T-cell (primary cell): ENCODE measurements around the gene CDC20B. TPM values are rescaled to one million over a fixed set of nuclear protein-coding genes. Genes with fewer than 3 reads are reported as not detected.
"Not testable (repeated sequence)": the region's sequence is repeated elsewhere in the genome, so short reads cannot be mapped to it uniquely, and the experiment has no call there.

ENCODE experiments used
- ATAC-seq, 4 experiments: fragments of 200-7000 bp in 3 of 4; fragments of 150-1000 bp in 1 of 4; cut with Tn5 transposase; replicated peaks in 1 of 4; 1 replicate in 3 of 4; 2 replicates in 1 of 4; pipeline ENCODE4 v1.10.0; 2021; ENCODE audit warnings: moderate library complexity in 3 of 4, mild to moderate bottlenecking in 2 of 4, moderate number of reproducible peaks in 1 of 4
- CTCF ChIA-PET, 2 donors: fragments of 300-600 bp; sonication (Branson Sonifier 250); formaldehyde crosslinking; loops; one replicate each; lab custom pipeline; 2022; ENCODE audit warnings: antibody characterized with exemption in 2 of 2; lab: Charles Lee
- POLR2A ChIA-PET, 2 donors: fragments of 300-600 bp; sonication (Branson Sonifier 250); formaldehyde crosslinking; loops; one replicate each; lab custom pipeline; 2022; ENCODE audit warnings: antibody characterized with exemption in 2 of 2; lab: Charles Lee
- DNase-seq, 35 experiments: peaks; one replicate each; pipeline versions ENCODE4 v3.0.0 to v3.0.0-alpha.2; 2013 to 2023
- H3K27ac ChIP-seq: one replicate; pipeline ENCODE4 v1.5.1; 2013; ENCODE audit warnings: low read length
- H3K27me3 ChIP-seq, 2 experiments: replicated peaks in 1 of 2; 1 replicate in 1 of 2; 2 replicates in 1 of 2; pipeline versions ENCODE4 v1.6.1 to v1.7.0; 2013; ENCODE audit warnings: low read length in 1 of 2, mixed read lengths in 1 of 2; ENCODE audit not compliant: control insufficient read depth in 2 of 2, insufficient read depth in 2 of 2; ENCODE audit errors: extremely low read depth in 1 of 2
- H3K36me3 ChIP-seq, 2 donors: 1 replicate in 1 of 2; 2 replicates in 1 of 2; pipeline versions ENCODE4 v1.6.1 to v1.7.0; 2013; ENCODE audit warnings: low read length in 1 of 2; ENCODE audit not compliant: control insufficient read depth in 2 of 2, insufficient read depth in 1 of 2; ENCODE audit errors: extremely low read depth in 1 of 2
- H3K4me1 ChIP-seq, 2 experiments: 1 replicate in 1 of 2; 2 replicates in 1 of 2; pipeline versions ENCODE4 v1.6.1 to v1.7.0; 2013; ENCODE audit warnings: low read length in 2 of 2, mixed read lengths in 1 of 2; ENCODE audit not compliant: insufficient read depth in 2 of 2, control insufficient read depth in 1 of 2; ENCODE audit errors: extremely low read depth in 1 of 2
- H3K4me3 ChIP-seq, 2 donors: 1 replicate in 1 of 2; 2 replicates in 1 of 2; pipeline versions ENCODE4 v1.5.1 to v1.7.0; 2013; ENCODE audit warnings: mild to moderate bottlenecking in 2 of 2, low read length in 1 of 2, moderate library complexity in 1 of 2; ENCODE audit not compliant: control insufficient read depth in 1 of 2; ENCODE audit errors: extremely low read depth in 1 of 2
- H3K9me3 ChIP-seq: 2 replicates; pipeline ENCODE4 v1.7.0; 2013
- H3K27ac Mint-ChIP-seq, 2 donors: one replicate each; pipeline ENCODE4 v1.8.0; 2020 to 2021; ENCODE audit warnings: mild to moderate bottlenecking in 2 of 2, mixed read lengths in 2 of 2
- H3K27me3 Mint-ChIP-seq, 2 donors: one replicate each; pipeline ENCODE4 v1.8.0; 2021 to 2022; ENCODE audit warnings: mixed read lengths in 2 of 2
- H3K36me3 Mint-ChIP-seq: one replicate; pipeline ENCODE4 v1.8.0; 2021; ENCODE audit warnings: mixed read lengths
- H3K4me1 Mint-ChIP-seq, 3 donors: one replicate each; pipeline ENCODE4 v1.8.0; 2020 to 2022; ENCODE audit warnings: mixed read lengths in 3 of 3, mild to moderate bottlenecking in 1 of 3
- H3K4me3 Mint-ChIP-seq, 3 donors: one replicate each; pipeline ENCODE4 v1.8.0; 2020 to 2022; ENCODE audit warnings: mild to moderate bottlenecking in 3 of 3, mixed read lengths in 3 of 3, moderate library complexity in 3 of 3
- H3K9me3 Mint-ChIP-seq, 3 donors: one replicate each; pipeline ENCODE4 v1.8.0; 2020 to 2022; ENCODE audit warnings: mixed read lengths in 3 of 3
- WGBS: methylation state at CpG from one replicate; pipeline ENCODE4 v1.1.5; 2013; ENCODE audit warnings: missing lambda C conversion rate; ENCODE audit not compliant: insufficient coverage; 5-methylcytosine and 5-hydroxymethylcytosine counted together
- total RNA-seq, 35 experiments: library from RNA in 6 of 35; stranded (reverse) in 6 of 35; fragments of 120-200 nt in 1 of 35; gene quantifications; one replicate each; pipeline versions ENCODE4 v1.2.1 to v1.2.4 and lab custom pipeline; 2013 to 2026

The CDC20B gene
- total RNA-seq, 5 donors from 2014 or later (not counting 1 experiment from before 2014, with no cell fraction given), result not detected

DNA sequence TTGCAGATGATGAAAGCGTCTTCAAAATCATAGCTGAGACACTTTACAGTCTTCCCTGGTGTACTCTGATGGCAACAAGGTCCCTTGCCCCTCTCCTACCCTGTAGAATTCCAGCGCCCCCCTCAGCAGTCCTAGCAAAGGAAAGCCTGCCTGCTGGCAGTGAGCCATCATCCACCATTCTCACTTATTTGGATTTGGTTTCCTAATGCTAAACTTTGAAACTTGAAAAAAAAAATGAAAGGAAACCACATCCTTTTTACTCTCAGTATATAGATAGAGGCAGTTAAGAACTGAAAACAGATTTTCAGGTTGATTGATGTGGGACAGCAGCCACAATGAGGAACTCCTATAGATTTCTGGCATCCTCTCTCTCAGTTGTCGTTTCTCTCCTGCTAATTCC, 70.6 kb downstream of the CDC20B start, which contains the start of gene GZMA:
Gene GZMA, plus strand, starts transcription at position 299 of the 400 bp plus-strand sequence. Its CDS starts 37 bp downstream, at position 336.
- H3K27me3 Mint-ChIP-seq, result no peaks in the 10 kb centered on the region
- H3K27ac ChIP-seq, result peak within 1 kb of the TSS; percentile 70
- CTCF ChIA-PET, result interaction anchor here (1.3 to 1.5 kb wide), 3 partner anchors 40 to 196 kb away, joined by 3 to 4 read pairs (median 3); no protein-coding TSS in a partner anchor
- POLR2A ChIA-PET, result interaction anchor here (0.5 to 0.6 kb wide), 2 partner anchors 10 to 792 kb away, joined by 4 to 5 read pairs; partner anchors contain the start of gene ARL15 (in 1 of the 2)
- no peaks in the 10 kb centered on the region for H3K27me3 ChIP-seq
- H3K9me3 ChIP-seq, result no peaks in the 10 kb centered on the region
- H3K4me1 Mint-ChIP-seq, result peaks cover 75 to 90% (median 87%) of the 10 kb centered on the region in 3 donors
- H3K27ac Mint-ChIP-seq, result peak within 1 kb of the TSS; percentile 86 to 95
- peak within 1 kb of the TSS; percentile 43 to 56 for H3K4me3 ChIP-seq
- H3K4me3 Mint-ChIP-seq, result peak within 1 kb of the TSS; percentile 76 to 93 (median 84)
- DNase-seq, result peak in 32 of 35 experiments; percentile 13 to 74 (median 35)
- peaks cover 31% of the 10 kb centered on the region for H3K36me3 Mint-ChIP-seq
- peaks cover 0 to 5% of the 10 kb centered on the region in 2 donors for H3K36me3 ChIP-seq
- peak; percentile 73 to 89 (median 76) for ATAC-seq
- peaks cover 43 to 44% of the 10 kb centered on the region in 2 experiments for H3K4me1 ChIP-seq
- peaks cover 14 to 22% (median 20%) of the 10 kb centered on the region in 3 donors for H3K9me3 Mint-ChIP-seq
- WGBS, result 20% methylated on average over 1 of the region's 3 CpGs

- ATAC-seq, result peak; percentile 59 to 74 (median 68)
- ChIA-PET POLR2A (interaction anchor here (0.6 to 0.7 kb wide), 2 partner anchors 33 to 421 kb away, joined by 3 to 5 read pairs; no protein-coding TSS in a partner anchor), CTCF (interaction anchor here in 1 of 2 donors (0.6 to 1.5 kb wide), 3 partner anchors 39 to 157 kb away, joined by 3 read pairs; no protein-coding TSS in a partner anchor)
- DNase-seq, result peak in 5 of 35 experiments; percentile 10 to 58 (median 19)
- Histone ChIP-seq H3K9me3 (no peaks in the 10 kb centered on the region), H3K27ac (peak overlapping the region; percentile 70), H3K27me3 (no peaks in the 10 kb centered on the region), H3K4me1 (peaks cover 45 to 49% of the 10 kb centered on the region in 2 experiments), H3K36me3 (peaks cover 0 to 5% of the 10 kb centered on the region in 2 donors), H3K4me3 (peak overlapping the region; percentile 43 to 56)
- Mint-ChIP-seq H3K4me3 (peak overlapping the region; percentile 76 to 93 (median 84)), H3K27ac (peak overlapping the region; percentile 86 to 95), H3K4me1 (peaks cover 82 to 93% (median 92%) of the 10 kb centered on the region in 3 donors), H3K36me3 (peaks cover 27% of the 10 kb centered on the region), H3K9me3 (peaks cover 14 to 22% (median 20%) of the 10 kb centered on the region in 3 donors), H3K27me3 (no peaks in the 10 kb centered on the region)
- WGBS, result 0% methylated on average over 1 of the region's 5 CpGs
These were observed 71.3 kb downstream of the CDC20B start for GRCh38 chr5:55101556-55102276.

DNA sequence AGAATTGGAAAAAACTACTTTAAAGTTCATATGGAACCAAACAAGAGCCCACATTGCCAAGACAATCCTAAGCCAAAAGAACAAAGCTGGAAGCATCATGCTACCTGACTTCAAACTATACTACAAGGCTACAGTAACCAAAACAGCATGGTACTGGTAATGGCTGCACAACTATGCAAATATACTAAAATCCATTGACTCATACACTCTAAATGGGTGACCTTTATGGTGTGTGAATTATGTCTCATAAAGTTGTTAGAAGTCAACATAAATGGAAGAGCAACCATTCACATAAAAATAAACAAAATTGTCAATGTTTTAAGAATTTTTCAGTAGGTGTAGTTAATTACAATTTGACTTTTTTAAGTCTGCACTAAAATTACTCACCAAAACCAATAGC, 71.8 kb downstream of the CDC20B start:
- Mint-ChIP-seq H3K9me3 (peaks cover 17 to 24% (median 20%) of the 10 kb centered on the region in 3 donors), H3K4me1 (peaks cover 87 to 94% (median 92%) of the 10 kb centered on the region in 3 donors), H3K27ac (peak overlapping the region in 1 of 2 donors; percentile 86), H3K36me3 (peaks cover 23% of the 10 kb centered on the region), H3K4me3 (peak overlapping the region in 2 of 3 donors; percentile 76 to 93)
- DNase-seq, H3K27me3 ChIP-seq, H3K27me3 Mint-ChIP-seq, H3K4me3 ChIP-seq, H3K9me3 ChIP-seq, H3K36me3 ChIP-seq, ATAC-seq: not testable (repeated sequence)
- peaks cover 47 to 50% of the 10 kb centered on the region in 2 experiments for H3K4me1 ChIP-seq
- POLR2A ChIA-PET, result interaction anchor here (0.6 to 0.7 kb wide), 2 partner anchors 33 to 420 kb away, joined by 3 to 5 read pairs; no protein-coding TSS in a partner anchor
- CTCF ChIA-PET, result interaction anchor here in 1 of 2 donors (0.6 to 1.5 kb wide), 3 partner anchors 39 to 157 kb away, joined by 3 read pairs; no protein-coding TSS in a partner anchor
- peak overlapping the region; percentile 70 for H3K27ac ChIP-seq

GRCh38 chr5:55096861-55097260, 76.1 kb downstream of the CDC20B start:
- Histone ChIP-seq H3K36me3 (no peaks in the 10 kb centered on the region), H3K4me1 (peaks cover 27 to 44% of the 10 kb centered on the region in 2 experiments), H3K9me3 (no peaks in the 10 kb centered on the region), H3K27me3 (no peaks in the 10 kb centered on the region), H3K4me3 (no peak overlapping the region), H3K27ac (peak overlapping the region; percentile 70)
- Mint-ChIP-seq H3K27ac (peak overlapping the region; percentile 91 to 98), H3K4me3 (peak overlapping the region; percentile 29 to 77 (median 42)), H3K9me3 (peaks cover 20 to 25% (median 22%) of the 10 kb centered on the region in 3 donors), H3K36me3 (peaks cover 18% of the 10 kb centered on the region), H3K4me1 (peaks cover 86 to 92% (median 91%) of the 10 kb centered on the region in 3 donors), H3K27me3 (no peaks in the 10 kb centered on the region)
- WGBS, result 7% methylated on average over 4 of the region's 6 CpGs
- ChIA-PET POLR2A (no interaction called here), CTCF (interaction anchor here in 1 of 2 donors (1.0 to 1.7 kb wide), 4 partner anchors 22 to 153 kb away, joined by 3 to 5 read pairs (median 4); no protein-coding TSS in a partner anchor)
- peak; percentile 27 to 85 (median 63) for DNase-seq
- ATAC-seq, result peak; percentile 82 to 91 (median 88)

- peaks cover 24 to 43% of the 10 kb centered on the region in 2 experiments for H3K4me1 ChIP-seq
- Mint-ChIP-seq H3K4me3 (peak overlapping the region; percentile 41 to 77 (median 66)), H3K27ac (peak overlapping the region; percentile 91 to 98), H3K27me3 (no peaks in the 10 kb centered on the region), H3K36me3 (peaks cover 18% of the 10 kb centered on the region), H3K9me3 (peaks cover 20 to 25% (median 22%) of the 10 kb centered on the region in 3 donors), H3K4me1 (peaks cover 79 to 85% (median 84%) of the 10 kb centered on the region in 3 donors)
- H3K9me3 ChIP-seq, result no peaks in the 10 kb centered on the region
- WGBS, result 45% methylated on average over 3 of the region's 3 CpGs
- ATAC-seq (peak; percentile 38 to 68 (median 63)), DNase-seq (peak in 9 of 35 experiments; percentile 7 to 56 (median 20))
- H3K27ac ChIP-seq, result peak overlapping the region; percentile 70
- no peaks in the 10 kb centered on the region for H3K36me3 ChIP-seq
- H3K4me3 ChIP-seq, result no peak overlapping the region
- ChIA-PET CTCF (interaction anchor here (0.7 to 1.7 kb wide), 6 partner anchors 12 to 152 kb away, joined by 3 to 5 read pairs (median 4); no protein-coding TSS in a partner anchor), POLR2A (interaction anchor here in 1 of 2 donors (0.6 kb wide), 1 partner anchor 456 kb away, joined by 3 read pairs; no protein-coding TSS in a partner anchor)
- H3K27me3 ChIP-seq, result no peaks in the 10 kb centered on the region
These were observed 76.8 kb downstream of the CDC20B start for GRCh38 chr5:55096182-55096581.

DNA sequence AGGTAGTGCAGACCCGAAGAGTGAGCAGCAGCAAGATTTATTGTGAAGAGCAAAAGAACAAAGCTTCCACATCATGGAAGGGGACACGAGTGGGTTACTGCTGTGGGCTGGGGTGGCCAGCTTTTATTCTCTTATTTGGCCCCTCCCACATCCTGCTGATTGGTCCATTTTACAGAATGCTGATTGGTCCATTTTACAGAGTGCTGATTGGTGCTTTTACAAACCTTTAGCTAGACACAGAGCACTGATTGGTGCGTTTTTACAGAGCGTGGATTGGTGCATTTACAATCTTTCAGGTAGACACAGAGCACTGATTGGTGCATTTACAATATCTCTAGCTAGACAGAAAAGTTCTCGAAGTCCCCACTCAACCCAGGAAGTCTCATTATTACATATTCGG, 82.0 kb downstream of the CDC20B start:
- CTCF ChIA-PET, ATAC-seq, H3K27me3 Mint-ChIP-seq, H3K9me3 ChIP-seq, H3K4me3 ChIP-seq, H3K9me3 Mint-ChIP-seq, DNase-seq, POLR2A ChIA-PET, H3K36me3 ChIP-seq, H3K27ac ChIP-seq, H3K27me3 ChIP-seq, H3K4me3 Mint-ChIP-seq, H3K36me3 Mint-ChIP-seq, H3K27ac Mint-ChIP-seq: not testable (repeated sequence)
- WGBS, result 92% methylated on average over 2 of the region's 6 CpGs
- H3K4me1 Mint-ChIP-seq, result peaks cover 39 to 49% (median 41%) of the 10 kb centered on the region in 3 donors
- H3K4me1 ChIP-seq, result peaks cover 9 to 25% of the 10 kb centered on the region in 2 experiments
